NCI-H1417 treated with DMSO at 0.1 percent for 48 hours (cell line): ENCODE results near the gene RRBP1.

Experiments used
- DNase-seq: peaks from one replicate; lab custom pipeline; 2025; lab: John Stamatoyannopoulos, UW

Gene RRBP1

DNA sequence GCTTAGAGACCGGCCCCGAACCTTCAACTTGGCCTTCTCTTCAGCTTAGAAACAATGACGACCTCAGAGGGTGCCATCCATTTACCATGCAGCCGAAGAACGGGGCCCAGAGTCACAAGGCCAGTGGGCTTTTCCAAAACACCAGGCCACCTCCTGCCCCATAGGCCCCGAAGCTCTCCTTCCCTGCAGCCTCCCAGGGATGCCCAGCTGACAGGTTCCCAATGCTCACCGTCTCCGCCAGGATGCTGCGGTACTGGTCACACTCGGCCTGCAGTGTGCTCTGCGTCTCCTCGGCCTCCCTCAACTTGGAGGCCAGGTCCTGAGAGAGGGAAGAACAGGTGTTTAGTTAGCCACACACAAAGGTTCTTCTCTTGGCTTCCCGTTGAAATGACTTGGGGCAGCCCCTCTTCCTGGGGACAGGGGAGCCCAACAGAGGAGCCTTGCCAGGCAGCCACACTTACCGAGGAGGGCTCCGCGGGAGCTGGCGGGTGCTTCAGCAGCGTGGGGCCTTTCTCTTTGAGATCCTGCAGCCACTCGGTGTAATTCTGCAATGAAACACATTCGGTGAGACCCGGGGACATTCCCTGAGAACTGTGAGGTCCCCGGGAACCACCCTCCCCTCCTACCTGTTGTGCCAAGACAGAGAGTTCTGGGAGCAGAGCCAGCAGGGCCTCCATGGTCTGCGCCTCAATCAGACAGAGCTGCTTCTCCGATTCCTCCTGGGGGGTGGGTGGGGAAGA is 60.6 kb downstream of the RRBP1 start:
- no peak for DNase-seq

DNA sequence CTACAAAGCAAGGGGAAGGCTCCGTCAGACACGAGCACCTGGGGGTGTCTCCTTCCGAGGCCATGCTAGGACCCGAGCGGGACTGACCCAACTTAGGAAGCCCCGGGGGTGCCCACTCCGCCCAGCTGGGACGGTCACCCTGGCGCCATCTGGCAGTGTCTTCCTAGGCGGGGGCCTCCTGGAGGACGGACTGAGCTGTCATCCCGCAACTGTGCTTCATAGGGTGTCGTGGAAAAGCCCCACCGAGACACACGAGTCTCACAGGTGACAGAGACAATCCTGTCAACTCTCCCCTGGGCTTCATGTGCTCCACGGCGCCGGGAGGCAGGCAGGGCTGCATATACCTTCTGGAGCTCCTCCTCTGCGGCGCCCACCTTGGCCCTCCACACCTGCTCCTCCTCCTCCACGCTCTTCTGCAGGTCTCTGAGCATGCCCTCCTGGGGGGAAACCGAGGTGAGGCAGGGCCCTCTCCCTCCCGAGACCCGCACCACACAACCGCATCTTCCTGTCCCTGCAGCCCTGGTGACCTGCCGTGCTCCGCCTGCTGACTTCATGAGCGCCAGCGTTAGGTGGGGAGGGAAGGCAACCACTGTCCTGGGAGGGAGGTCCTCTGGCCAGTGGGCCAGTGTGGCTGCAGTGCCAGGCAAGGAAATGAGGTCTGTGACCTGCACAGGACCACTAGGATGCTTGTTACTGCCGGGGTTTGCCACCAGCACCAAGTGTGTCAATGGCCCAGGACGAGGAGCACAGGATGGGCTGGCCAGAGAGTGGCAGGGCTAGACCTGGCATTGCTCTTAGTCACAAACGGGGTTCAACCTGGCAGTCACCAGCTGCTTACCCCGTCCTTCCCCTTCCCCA is 61.4 kb downstream of the RRBP1 start:
- DNase-seq: no peak

DNA sequence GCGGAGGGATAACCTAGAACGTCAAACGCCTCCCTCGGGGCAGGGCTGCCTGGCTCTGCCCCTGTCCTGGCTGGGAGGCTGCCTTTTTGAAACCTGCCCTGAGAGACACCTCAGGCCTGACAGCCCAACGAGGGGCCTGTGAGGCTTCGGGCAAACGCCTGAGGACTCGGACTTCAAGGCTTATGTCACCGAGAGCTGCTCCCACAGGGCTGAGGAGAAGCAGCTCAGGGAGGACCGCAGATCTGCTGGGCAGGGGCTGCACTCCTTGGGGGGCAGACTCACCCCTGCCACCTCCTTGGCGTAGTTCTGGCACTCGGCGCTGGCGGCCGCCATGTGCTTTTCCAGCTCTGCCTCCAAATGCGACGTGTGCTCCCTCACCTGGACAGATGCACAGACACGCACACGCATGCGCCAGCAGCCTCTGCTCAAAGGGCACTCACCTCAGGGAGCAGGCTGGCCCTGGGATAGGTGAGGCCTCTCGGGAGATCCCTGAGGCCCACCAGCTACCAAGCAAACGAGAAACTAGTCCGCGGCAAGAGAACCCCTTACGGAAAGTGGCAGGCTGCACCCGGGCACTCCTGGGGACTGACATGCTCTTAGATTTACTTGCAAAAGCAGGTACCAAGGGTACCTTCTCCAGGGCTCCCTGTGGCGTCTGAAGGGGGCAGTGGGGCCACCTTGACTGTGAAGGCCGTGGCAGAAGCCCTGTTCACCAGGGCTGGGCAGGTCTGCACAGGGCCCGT is 62.5 kb downstream of the RRBP1 start:
- DNase-seq: no peak

DNA sequence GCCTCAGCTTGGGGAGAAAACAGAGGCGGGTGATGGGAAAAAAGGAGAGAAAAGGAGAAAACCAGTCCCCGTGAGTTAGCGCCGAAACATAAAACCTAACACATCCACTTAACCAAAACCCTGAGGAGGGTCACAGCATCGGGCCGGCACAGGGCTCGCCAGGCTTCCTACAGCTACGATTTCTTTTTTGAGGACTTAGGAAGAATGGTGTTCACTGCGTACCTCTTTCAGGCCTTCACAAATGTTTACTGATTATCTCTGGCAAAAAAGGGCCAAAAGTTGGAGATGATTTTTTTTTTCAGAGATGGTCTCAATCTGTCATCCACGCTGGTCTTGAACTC is 63.4 kb downstream of the RRBP1 start:
- no peak for DNase-seq

DNA sequence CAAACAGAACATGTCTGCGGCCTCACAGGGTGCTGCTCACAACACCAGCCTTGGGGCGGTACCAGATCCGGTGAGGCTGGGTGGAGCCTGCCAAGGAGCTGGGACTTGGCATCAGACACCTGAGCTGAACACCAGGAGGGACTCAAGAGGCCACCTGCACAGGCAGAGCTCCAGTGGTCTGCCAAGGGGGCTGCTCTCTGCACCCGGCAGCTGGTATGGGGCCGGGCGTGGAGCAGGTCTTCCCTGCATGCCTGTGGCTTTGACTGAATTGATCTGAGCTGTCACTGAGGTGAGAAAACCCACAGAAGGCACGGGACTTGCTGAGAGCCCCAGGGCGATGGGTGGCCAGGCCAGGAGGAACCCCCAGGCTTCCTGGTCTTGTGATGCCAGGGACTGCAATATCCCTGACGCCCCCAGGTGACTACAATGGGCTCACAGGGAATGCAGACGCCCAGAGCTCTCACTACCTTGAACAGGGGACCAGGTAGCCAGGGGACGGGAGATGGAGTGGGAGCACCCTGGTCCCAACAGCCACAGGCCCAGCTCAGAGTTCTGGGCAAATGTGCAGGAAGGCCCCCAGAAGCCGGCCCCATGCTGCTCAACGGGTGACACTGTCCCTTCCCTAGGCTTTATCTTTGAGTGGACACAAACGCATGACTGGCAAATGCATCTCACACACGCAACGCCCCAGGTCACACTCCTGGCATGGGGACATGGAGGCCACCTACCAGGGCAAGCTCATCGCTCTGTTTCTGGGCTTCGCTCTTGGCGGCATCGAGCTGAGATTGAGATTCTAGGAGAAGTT is 64.0 kb downstream of the RRBP1 start:
- no peak for DNase-seq

DNA sequence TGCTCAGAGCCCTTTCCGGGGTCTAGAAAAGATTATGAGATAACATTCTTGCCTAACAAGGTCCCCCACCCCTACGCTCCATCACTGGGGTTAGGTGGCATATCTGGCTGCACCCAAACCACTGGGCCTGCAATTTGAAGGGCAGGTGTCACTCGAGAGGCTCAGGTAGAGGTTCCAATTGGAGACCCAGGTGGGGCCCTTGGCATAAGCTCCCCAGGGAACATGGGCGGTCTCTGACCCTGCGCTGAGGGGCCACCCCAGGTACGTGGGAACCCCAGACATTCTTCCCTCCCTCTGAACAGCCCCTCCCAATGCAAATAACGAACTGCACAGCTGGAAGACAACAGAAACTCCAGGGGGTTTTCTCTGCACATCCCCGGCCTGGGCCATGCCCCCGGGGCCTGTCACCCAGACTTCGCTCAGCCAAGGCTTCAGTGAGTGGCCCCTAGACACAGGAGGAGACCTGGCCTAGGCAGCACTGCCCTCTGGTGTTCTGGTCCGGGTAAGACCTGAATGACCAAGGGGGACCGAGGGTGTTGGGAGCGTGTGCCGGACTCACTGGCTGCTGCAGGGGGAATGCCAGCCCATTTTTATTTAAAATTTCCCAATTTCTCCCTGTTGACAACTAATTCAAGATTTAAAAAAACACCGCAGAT is 64.7 kb downstream of the RRBP1 start:
- no peak for DNase-seq

DNA sequence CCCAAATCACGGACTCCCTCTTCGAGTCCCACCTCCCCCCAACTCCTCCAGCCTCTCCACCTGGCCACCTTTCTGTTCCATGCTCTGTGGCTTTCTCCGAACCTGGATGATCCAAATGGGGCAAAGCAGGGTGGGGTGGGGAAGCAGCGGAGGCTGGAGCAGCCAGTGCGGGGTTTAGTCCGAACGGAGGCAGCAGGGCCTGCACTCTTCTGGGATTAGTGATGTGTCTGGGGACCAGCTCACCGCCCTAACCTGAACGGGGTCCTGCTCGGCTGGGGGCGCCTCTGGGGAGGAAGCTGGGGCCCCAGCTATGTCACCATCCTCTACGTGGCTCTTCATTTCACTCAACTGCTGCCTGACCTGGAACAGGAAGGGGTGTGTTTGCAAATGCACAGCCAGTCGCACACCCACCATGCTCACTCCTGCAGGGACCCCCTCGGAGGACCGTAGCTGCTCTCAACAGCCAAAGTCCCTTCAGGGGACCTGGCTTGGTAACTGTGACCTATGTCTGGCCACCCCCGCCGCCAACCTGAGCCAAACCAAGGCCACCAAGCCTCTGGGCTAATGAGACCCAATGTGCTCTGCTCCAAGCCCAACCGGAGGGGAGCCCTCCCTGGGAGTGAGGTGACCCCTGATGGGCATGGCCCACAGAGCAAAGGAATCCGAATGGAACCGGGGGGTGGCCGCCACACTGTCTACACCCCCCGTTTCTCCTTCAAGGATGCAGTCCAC is 65.4 kb downstream of the RRBP1 start:
- no peak for DNase-seq

DNA sequence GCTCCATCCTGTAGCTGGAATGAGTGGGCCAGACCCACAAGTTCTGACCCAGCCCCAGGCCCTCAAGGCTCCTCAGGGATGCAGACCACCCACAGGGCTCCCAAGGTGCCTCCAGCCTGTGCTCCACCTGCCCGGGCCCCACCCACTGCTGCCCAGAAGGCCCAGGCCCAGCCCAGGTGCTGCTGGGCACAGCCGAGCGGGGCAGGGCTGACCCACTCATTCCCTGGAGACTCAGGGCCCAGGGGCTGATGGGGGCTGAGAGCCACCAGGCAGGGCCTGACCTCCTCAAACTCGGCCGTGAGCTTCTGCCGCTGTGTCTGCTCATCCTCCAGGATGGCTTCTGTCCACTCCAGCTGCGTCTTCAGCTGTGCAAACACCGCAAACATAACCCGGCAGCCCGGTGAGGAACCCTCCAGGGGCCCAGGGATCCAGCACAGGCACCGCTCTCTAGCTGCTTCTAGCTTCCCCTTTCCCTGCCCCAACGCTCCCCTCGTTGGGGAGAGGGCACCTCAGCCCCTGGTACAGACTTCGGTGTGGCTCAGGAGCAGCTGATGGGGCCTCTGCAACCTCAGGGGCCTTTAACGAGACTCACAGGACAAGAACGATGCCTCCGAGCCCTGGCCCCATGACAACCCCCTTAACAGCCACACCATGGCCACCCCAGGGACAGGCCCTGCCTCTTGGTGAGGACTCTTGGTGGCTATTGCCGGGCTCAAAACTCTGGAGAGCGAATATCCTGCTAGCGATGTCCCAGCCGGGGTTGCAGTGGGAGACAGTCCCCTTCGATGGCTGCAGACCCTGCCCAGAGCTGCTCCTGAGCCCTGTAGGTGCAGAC is 66.2 kb downstream of the RRBP1 start:
- DNase-seq: no peak

DNA sequence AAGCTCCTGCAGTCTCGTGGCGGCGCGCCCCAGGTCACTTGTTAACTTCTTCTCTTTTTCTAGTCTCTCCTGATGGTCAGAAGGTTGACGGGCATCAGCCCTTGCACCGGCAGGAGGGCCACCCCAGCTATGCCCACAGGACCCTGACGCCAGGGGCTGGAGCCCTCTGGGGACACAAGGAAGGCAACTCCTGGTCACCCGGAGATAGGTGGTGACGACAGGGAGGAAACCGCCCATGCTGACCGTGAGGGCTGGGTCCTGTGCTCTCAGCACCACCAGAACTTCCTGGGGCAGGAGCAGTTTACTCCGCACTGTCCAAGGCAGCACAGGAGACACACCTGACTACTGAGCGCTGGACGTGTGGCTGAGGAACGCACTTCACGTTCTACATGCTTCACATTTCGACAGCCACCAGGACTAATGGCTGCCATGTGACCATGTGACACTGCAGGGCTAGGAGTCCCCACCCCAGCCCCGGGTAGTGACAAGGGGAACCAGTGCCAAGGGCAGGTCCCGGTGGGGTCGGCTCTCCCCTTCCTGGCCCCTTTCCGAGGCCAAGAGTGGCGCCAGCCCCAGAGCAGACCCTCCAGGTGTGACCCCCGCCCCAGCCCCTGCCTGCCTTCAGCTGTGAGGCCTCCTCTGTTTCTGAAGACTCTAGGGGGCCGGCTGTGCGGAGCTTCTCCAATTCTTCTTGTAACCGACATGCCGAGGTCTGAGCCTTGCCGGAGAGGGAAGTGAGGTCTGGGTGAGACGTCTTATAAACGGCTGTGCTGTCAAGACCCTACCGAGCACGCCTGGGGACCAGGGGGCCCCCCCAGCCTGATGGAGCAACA is 67.0 kb downstream of the RRBP1 start:
- no peak for DNase-seq

DNA sequence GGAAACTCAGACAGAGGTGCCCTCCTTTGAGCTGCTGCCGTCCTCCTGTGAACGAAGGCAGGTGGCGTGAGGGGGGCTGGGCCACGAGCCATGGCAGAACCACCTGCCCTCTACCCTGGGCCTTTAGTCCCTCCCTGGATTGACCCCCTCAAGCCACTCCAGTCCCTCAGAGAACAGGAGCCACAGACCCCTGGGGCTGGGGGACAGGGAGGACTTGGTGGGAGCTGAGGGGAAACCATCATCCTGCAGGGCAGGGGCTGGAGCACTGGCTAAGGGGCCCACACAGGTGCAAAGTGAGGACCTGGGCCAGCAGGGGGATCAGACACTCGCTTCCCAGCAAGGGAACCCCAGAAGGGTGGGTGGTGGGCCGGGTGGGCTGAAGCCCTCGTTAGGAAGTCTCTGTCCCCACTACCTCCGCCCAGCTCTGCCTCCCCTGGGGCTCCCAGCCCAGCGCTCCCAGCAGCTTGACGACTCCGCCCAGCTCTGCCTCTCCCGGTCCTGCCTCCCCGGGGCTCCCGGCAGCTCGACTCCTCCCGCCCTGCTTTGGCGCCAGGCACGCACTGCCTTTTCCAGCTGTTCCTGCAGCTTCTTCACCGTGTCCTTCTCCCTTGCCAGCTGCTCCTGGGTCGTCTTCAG is 67.7 kb downstream of the RRBP1 start:
- DNase-seq: no peak

DNA sequence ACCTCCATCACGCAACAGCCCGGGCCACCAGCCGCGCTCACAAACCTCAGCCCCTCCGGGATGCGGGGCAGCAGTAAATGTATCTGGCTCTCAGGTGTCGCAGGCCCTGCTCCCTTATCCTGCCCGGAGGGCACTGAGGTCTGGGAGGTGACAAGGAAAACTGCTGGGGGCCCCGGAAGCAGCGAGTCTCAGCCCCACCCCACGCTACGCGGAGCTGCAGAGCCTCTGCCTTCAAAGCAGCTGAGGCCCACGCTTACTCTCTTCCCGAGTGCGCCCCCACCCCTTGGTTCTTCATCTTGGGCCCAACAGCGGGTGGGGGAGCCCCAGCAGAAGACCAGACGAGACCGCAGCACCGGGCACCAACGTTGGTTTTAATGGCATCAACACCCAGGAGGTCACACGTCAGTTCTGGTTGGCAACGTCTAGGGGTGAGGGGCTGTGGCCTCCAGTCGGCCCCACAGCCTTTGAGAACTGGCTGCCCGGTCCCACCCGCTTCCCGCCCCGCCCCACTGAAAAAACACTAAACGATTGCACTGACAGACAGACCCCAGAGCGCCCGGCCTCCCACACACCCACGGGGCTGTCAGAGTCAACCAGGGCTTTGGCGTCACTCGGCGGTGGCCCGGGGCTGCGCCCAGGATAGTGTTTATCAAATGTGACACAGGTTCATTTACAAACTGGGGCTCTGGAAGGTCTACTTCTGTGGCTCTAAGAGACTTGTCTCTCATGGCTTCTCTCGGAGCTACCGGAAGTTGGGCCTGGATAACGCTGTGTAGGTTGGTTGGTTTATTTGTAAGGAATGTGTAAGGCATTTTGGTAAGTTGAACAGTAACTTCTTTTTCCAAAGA is 68.5 kb downstream of the RRBP1 start:
- DNase-seq: no peak

DNA sequence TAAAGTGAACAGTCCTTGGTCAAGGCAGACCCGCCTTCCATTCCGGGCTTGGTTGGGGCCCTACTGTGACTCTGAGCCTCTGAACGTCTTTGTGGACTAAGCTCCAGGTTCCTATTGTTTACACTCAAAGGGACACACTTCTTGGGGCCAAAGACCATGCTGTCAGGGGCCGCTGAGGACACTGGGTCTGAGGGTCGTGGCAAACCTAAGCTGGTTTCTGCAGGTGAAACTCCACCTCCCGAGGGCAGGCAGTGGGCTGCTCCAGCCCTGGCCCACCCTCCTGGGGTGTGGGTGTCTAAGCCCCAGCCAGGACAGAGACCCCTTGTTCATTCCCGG is 69.1 kb downstream of the RRBP1 start:
- no peak for DNase-seq

DNA sequence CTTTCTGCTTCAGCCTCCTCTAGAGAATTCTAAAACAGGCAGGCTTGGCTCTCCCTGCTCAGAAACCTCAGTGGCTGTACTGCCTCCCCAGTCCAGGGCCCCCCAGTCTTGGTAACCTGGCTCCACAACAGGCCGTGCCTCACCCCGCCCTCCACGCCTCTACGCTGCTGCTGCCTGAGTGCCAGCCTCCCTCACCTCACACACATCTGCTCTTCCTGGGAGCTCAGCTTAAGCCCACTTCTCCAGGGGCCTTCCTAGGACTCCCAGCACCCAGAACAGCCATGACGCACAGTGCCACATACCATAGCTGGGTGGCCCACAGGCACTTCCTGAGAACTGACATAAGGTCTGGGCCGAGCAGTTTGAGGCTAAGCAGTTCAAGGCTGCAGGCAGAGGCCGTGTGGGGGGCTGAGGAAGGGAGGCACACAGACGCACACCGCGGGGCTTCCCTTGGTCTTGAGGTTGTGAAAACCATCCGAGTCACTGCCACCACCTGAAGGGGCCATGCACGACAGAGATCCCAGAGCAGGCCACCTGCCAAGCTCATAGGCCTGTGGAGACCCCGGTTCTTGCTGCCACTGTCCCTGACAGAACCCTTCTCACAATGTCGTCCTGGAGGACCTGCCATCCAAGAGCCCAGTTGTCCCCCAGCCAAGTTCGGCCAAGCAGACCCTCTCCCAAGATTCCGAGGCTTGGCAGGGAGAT is 69.6 kb downstream of the RRBP1 start:
- no peak for DNase-seq

DNA sequence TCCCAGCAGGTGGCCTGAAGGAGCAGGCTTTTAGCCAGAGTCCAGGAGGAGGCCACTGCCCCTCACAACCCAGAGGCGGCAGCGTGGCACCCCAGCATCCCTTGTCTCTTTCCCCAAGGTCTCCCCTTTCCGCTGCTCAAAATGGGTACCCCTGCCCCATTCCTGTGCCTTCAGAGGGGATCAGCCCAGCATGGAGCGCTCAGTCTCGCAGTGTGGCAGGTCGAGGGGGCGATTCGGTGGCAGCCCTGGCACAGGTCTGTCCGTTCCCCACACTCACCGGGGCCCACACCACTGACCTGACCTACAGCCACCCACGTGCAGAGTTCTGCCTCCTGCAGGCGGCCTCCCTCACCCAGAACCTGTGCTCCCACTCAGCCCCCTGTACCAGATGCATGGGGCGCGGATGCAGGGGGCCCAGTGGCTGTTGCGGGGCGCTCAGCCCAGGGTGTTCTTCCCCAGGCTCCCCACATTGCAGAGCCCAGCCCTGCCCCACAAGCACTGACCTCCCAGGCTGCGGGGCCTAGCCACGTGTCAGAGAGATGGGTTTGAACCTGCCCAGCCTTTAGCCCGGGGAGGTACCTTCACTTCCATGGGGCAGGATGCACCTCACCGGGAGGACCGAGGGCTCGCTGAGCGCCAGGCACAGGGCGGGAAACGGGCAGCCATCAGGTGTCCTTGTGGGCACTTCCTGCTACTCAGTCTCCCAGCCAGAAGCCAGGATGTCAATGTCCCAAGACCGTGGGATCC is 70.3 kb downstream of the RRBP1 start:
- no peak for DNase-seq

DNA sequence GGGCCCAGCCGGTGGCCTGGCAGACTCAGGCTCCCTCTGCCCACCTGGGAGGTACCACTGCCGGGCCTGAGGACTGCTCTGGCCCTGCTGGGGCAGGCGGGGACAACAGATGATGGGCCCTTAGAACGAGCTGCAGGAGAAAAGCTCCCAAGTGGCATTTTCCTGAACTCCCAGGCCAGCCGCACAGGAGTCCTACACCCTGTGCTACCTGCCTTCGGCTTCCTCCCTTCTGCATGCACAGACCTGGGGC is 70.8 kb downstream of the RRBP1 start:
- DNase-seq: no peak

DNA sequence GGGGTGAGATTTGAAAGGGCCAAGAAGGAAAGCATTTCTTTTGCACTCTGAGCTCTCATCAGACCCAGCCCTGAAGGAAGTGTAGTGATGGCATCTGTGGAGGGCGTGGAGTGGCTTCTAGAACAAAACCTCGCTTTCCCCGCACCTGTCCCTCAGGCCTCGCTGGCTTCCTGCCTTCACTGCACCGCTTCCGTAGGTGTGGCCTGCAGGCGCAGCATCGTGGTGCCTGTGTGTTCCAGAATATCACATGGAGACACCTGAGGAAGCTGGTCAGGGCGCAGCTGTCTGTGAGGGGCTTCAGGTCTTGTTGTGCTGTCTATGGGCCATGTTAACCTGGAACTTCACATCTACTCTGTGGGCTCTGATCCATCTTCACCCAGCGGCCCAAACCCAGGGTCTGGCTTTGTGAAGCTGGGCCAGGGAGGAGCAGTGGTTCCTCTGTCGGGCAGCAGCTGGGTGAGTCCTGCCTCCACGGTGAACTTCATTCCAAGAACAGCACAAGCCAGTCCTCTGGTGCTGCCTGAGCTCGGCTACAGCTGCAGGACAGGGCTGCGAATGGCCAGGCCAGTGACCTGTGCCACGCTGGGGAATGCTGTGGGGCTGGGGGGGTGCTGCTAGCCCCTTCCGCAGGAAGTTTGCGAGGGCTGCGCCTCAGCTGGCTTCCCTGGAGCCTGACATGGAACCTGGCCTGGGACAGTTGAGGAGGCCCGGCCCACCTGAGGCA is 71.3 kb downstream of the RRBP1 start:
- no peak for DNase-seq
